Measurements from ENCODE around the gene SNX30. TPM values are rescaled to one million over a fixed set of nuclear protein-coding genes. Genes with fewer than 3 reads are reported as not detected.

SNX30 gene
- total and polyA plus RNA-seq, 2 donors from 2014 or later: 7.9 to 22.9 TPM

DNA sequence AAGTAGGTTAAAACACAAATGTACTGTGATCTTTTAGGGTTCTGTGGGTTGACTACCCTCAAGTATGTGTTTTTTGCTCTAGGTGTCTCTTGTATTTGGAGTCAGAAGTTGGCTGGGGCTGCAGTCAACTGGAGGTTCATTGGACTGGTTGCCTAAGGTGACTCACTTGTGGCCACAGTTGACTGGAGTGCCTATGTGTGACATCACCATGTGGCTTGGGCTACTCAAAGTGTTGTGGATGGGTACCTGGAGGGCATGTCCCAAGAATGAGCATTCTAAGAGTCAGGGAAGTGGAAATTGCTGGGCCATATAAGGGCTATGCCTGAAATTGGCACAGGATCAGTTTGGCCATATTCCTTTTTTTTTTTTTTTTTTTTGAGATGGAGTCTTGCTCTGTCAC lies 27.4 kb downstream of the SNX30 start:
- Histone ChIP-seq H3K4me1 (ENCODE audit: control insufficient read depth in 2 of 3, insufficient read depth in 2 of 3, low read depth in 1 of 3, low read length in 3 of 3) (peaks cover 0 to 5% (median 4%) of the 10 kb centered on the region in 3 donors), H3K27ac (ENCODE audit: low read depth in 2 of 2, low read length in 2 of 2) (no peak overlapping the region), H3K4me3 (ENCODE audit: low read length in 3 of 3) (no peak overlapping the region), H3K36me3 (ENCODE audit: control insufficient read depth in 2 of 3, insufficient read depth in 3 of 3, low read length in 3 of 3) (no peaks in the 10 kb centered on the region), H3K9me3 (ENCODE audit: control insufficient read depth in 2 of 3, insufficient read depth in 1 of 3, low read length in 3 of 3) (no peaks in the 10 kb centered on the region), H3K27me3 (ENCODE audit: control insufficient read depth, insufficient read depth, low read length) (no peaks in the 10 kb centered on the region), H3K9ac (ENCODE audit: low read length in 3 of 3) (no peak overlapping the region)
- intact Hi-C loops (cut with DNase I): no loop called here
- TF ChIP-seq CTCF (IDR thresholded peaks at IDR 0.05; ENCODE audit: borderline replicate concordance, extremely low read depth, insufficient read depth): no peak
- DNase-seq (no peak), FAIRE-seq (no peak)

DNA sequence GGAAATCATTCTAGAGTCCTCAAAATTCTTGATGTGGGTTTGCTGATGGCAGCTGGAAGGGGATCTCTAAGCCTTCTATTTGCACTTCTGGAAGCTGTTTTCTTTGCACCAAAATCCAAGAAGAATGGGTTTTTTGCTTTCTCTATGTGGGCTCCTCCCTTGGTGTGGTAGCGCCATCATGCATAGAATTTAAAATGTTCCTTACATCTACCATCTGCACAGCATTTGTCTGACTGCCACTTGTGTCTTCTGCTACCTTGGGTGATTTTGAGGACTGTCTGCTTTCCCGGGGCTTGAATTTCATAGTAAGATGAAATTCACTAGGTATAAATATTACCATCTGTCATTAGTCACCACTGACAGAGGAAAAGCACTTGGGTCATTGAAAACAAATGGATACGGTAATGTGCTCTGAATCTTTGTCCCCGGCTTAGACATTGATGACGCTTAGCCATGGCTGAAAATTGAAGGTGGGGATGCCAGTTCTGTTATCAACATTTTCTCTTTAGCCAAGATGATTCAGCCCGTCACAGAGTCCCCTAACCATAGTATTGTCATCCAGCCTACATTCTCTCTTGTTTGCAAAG lies 30.0 kb downstream of the SNX30 start:
- DNase-seq: no peak
- intact Hi-C loops (cut with DNase I): no loop called here

DNA sequence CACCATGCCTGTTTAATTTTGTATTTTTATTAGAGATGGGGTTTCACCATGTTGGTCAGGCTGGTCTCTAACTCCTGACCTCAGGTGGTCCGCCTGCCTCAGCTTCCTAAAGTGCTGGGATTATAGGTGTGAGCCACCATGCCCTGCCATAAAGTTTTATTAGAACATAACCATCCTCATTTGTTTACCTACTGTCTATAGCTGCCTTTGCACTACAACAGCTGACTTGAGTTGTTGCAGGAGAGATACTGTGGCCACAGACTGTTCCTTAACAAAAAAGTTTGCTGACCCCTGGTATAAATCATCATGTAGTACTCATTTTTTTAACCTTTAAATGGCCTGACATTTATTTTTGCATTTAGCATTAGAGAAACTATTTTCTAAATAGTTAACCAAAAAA lies 31.7 kb downstream of the SNX30 start:
- DNase-seq: no peak
- no peak for TF ChIP-seq CTCF (IDR thresholded peaks at IDR 0.05; ENCODE audit: borderline replicate concordance, extremely low read depth, insufficient read depth)
- no peak overlapping the region for H3K4me3 ChIP-seq (ENCODE audit: low read length in 3 of 3)
- H3K9ac ChIP-seq (ENCODE audit: low read length in 3 of 3): no peak overlapping the region
- H3K4me1 ChIP-seq (ENCODE audit: control insufficient read depth in 2 of 3, insufficient read depth in 2 of 3, low read depth in 1 of 3, low read length in 3 of 3): peaks cover 0 to 28% (median 21%) of the 10 kb centered on the region in 3 donors
- no peak overlapping the region for H3K27ac ChIP-seq (ENCODE audit: low read depth in 2 of 2, low read length in 2 of 2)
- H3K36me3 ChIP-seq (ENCODE audit: control insufficient read depth in 2 of 3, insufficient read depth in 3 of 3, low read length in 3 of 3): no peaks in the 10 kb centered on the region
- H3K9me3 ChIP-seq (ENCODE audit: control insufficient read depth in 2 of 3, insufficient read depth in 1 of 3, low read length in 3 of 3): no peaks in the 10 kb centered on the region
- intact Hi-C loops (cut with DNase I): no loop called here
- H3K27me3 ChIP-seq (ENCODE audit: control insufficient read depth, insufficient read depth, low read length): no peaks in the 10 kb centered on the region
- FAIRE-seq: no peak

More for the DNA sequence above, 30.0 kb downstream of the SNX30 start:
- peaks cover 0 to 27% (median 19%) of the 10 kb centered on the region in 3 donors for H3K4me1 ChIP-seq (ENCODE audit: control insufficient read depth in 2 of 3, insufficient read depth in 2 of 3, low read depth in 1 of 3, low read length in 3 of 3)
- FAIRE-seq: no peak
- H3K9ac ChIP-seq (ENCODE audit: low read length in 3 of 3): no peak overlapping the region
- H3K27me3 ChIP-seq (ENCODE audit: control insufficient read depth, insufficient read depth, low read length): no peaks in the 10 kb centered on the region
- H3K36me3 ChIP-seq (ENCODE audit: control insufficient read depth in 2 of 3, insufficient read depth in 3 of 3, low read length in 3 of 3): no peaks in the 10 kb centered on the region
- no peak for TF ChIP-seq CTCF (IDR thresholded peaks at IDR 0.05; ENCODE audit: borderline replicate concordance, extremely low read depth, insufficient read depth)
- no peak overlapping the region for H3K27ac ChIP-seq (ENCODE audit: low read depth in 2 of 2, low read length in 2 of 2)
- H3K9me3 ChIP-seq (ENCODE audit: control insufficient read depth in 2 of 3, insufficient read depth in 1 of 3, low read length in 3 of 3): no peaks in the 10 kb centered on the region
- H3K4me3 ChIP-seq (ENCODE audit: low read length in 3 of 3): no peak overlapping the region

- TF ChIP-seq CTCF (IDR thresholded peaks at IDR 0.05; ENCODE audit: borderline replicate concordance, extremely low read depth, insufficient read depth): no peak
- intact Hi-C loops (cut with DNase I): no loop called here
- H3K27me3 ChIP-seq (ENCODE audit: control insufficient read depth, insufficient read depth, low read length): no peaks in the 10 kb centered on the region
- peaks cover 0 to 40% (median 21%) of the 10 kb centered on the region in 3 donors for H3K4me1 ChIP-seq (ENCODE audit: control insufficient read depth in 2 of 3, insufficient read depth in 2 of 3, low read depth in 1 of 3, low read length in 3 of 3)
- FAIRE-seq: no peak
- no peak overlapping the region for H3K4me3 ChIP-seq (ENCODE audit: low read length in 3 of 3)
- no peaks in the 10 kb centered on the region for H3K9me3 ChIP-seq (ENCODE audit: control insufficient read depth in 2 of 3, insufficient read depth in 1 of 3, low read length in 3 of 3)
- H3K9ac ChIP-seq (ENCODE audit: low read length in 3 of 3): peak overlapping the region in 1 of 3 donors; percentile 3
- no peaks in the 10 kb centered on the region for H3K36me3 ChIP-seq (ENCODE audit: control insufficient read depth in 2 of 3, insufficient read depth in 3 of 3, low read length in 3 of 3)
- peak overlapping the region; percentile 65 to 72 for H3K27ac ChIP-seq (ENCODE audit: low read depth in 2 of 2, low read length in 2 of 2)
- DNase-seq: no peak
Observed at GRCh38 chr9:112783551-112783954, 33.0 kb downstream of the SNX30 start.
